Testis (tissue), 3 donors: ENCODE measurements around the gene ARFGEF3. TPM values are rescaled to one million over a fixed set of nuclear protein-coding genes. Genes with fewer than 3 reads are reported as not detected.
A peak's percentile ranks its signal among the peaks of the same experiment; 100 is the strongest.

Source experiments
- DNase-seq: peaks from one replicate; pipeline ENCODE4 v3.0.0-alpha.2; 2019
- H3K27ac ChIP-seq, 2 donors: fragments of 200-600 bp; sonication (generic); one replicate each; pipeline ENCODE4 v1.5.1; 2019
- H3K27me3 ChIP-seq: fragments of 200-600 bp; sonication (generic); one replicate; pipeline ENCODE4 v1.5.1; 2019
- H3K36me3 ChIP-seq: fragments of 200-600 bp; sonication (generic); one replicate; pipeline ENCODE4 v1.5.1; 2017; ENCODE audit warnings: low read depth; ENCODE audit errors: missing control alignments
- H3K4me1 ChIP-seq: fragments of 200-600 bp; sonication (generic); one replicate; pipeline ENCODE4 v1.5.1; 2019
- H3K4me3 ChIP-seq, 2 donors: fragments of 200-600 bp; sonication (generic); one replicate each; pipeline ENCODE4 v1.5.1; 2017 to 2019
- H3K9me3 ChIP-seq: fragments of 200-600 bp; sonication (generic); one replicate; pipeline ENCODE4 v1.5.1; 2017
- CTCF ChIP-seq, 3 experiments: fragments of 450-650 bp in 2 of 3; fragments of 200-600 bp in 1 of 3; sonication (generic) in 1 of 3; IDR thresholded peaks; one replicate each; pipeline ENCODE4 v1.5.1; 2016 to 2019; ENCODE audit warnings: antibody characterized with exemption in 3 of 3, mild to moderate bottlenecking in 2 of 3, moderate library complexity in 1 of 3
- POLR2A ChIP-seq: fragments of 450-650 bp; IDR thresholded peaks from one replicate; pipeline ENCODE4 v1.6.1; 2017; ENCODE audit warnings: antibody characterized with exemption, mild to moderate bottlenecking, moderate library complexity
- WGBS, 2 donors: methylation state at CpG; one replicate each; pipeline ENCODE4 v1.1.5; 2018; 5-methylcytosine and 5-hydroxymethylcytosine counted together
- intact Hi-C: fragments of 100-400 bp; cut with DNase I; formaldehyde crosslinking; loops from one replicate; pipeline ENCODE4 v1.15.1; 2023; ENCODE audit warnings: low total_unique reads
- polyA plus RNA-seq: library from polyadenylated mRNA; stranded (reverse); fragments of 350-450 nt; fragmentation: Illumina TruSeq; extraction: RNeasy Lipid Tissue Mini Kit (QIAGEN cat#74804); gene quantifications from one replicate; pipeline ENCODE4 v1.2.3, GENCODE V29; 2014; ENCODE audit warnings: low read depth, low replicate concordance; ENCODE audit not compliant: insufficient read depth
- total RNA-seq, 2 donors: library from RNA; depleted of rRNA; stranded (reverse); fragments of >200 nt; gene quantifications; one replicate each; pipeline ENCODE4 v1.2.3, GENCODE V29; 2016

Gene ARFGEF3
- total and polyA plus RNA-seq, 3 donors from 2014 or later, result 1.9 to 2.9 (median 2.8) TPM

GRCh38 chr6:138331984-138332383 lies 170.2 kb downstream of the ARFGEF3 start:
- H3K36me3 ChIP-seq, result no peaks in the 10 kb centered on the region
- DNase-seq, result no peak
- no peaks in the 10 kb centered on the region for H3K27me3 ChIP-seq
- intact Hi-C loops, result no loop called here
- H3K9me3 ChIP-seq, result no peaks in the 10 kb centered on the region
- no peaks in the 10 kb centered on the region for H3K4me1 ChIP-seq
- WGBS, 2 donors, result 59 to 69% methylated on average over 2 of the region's 2 CpGs
- no peak for TF ChIP-seq CTCF (IDR thresholded peaks at IDR 0.05)
- TF ChIP-seq POLR2A, result no peak
- no peak overlapping the region for H3K4me3 ChIP-seq
- no peak overlapping the region for H3K27ac ChIP-seq

- intact Hi-C loops, result no loop called here
Measured at GRCh38 chr6:138334000-138334399, 172.3 kb downstream of the ARFGEF3 start.

GRCh38 chr6:138334963-138335362 lies 173.2 kb downstream of the ARFGEF3 start:
- no peaks in the 10 kb centered on the region for H3K27me3 ChIP-seq
- DNase-seq, result no peak
- H3K4me3 ChIP-seq, result no peak overlapping the region
- no peaks in the 10 kb centered on the region for H3K36me3 ChIP-seq
- no peaks in the 10 kb centered on the region for H3K9me3 ChIP-seq
- intact Hi-C loops, result no loop called here
- H3K27ac ChIP-seq, result no peak overlapping the region
- no peaks in the 10 kb centered on the region for H3K4me1 ChIP-seq
- 66 to 78% methylated on average over 6 to 14 of the region's 14 CpGs for WGBS, 2 donors
- TF ChIP-seq CTCF (IDR thresholded peaks at IDR 0.05), result no peak
- TF ChIP-seq POLR2A, result no peak

More at GRCh38 chr6:138334000-138334399, 172.3 kb downstream of the ARFGEF3 start:
- WGBS, 2 donors, result 83 to 87% methylated on average over 14 of the region's 14 CpGs
- no peak for DNase-seq
- Histone ChIP-seq H3K36me3 (no peaks in the 10 kb centered on the region), H3K27ac (no peak overlapping the region), H3K4me3 (no peak overlapping the region), H3K9me3 (no peaks in the 10 kb centered on the region), H3K4me1 (no peaks in the 10 kb centered on the region), H3K27me3 (no peaks in the 10 kb centered on the region)
- TF ChIP-seq CTCF (IDR thresholded peaks at IDR 0.05), result no peak
- no peak for TF ChIP-seq POLR2A

GRCh38 chr6:138336221-138336620 lies 174.5 kb downstream of the ARFGEF3 start:
- H3K27ac ChIP-seq, result no peak overlapping the region
- no peaks in the 10 kb centered on the region for H3K36me3 ChIP-seq
- 69 to 71% methylated on average over 6 to 8 of the region's 8 CpGs for WGBS, 2 donors
- no peaks in the 10 kb centered on the region for H3K9me3 ChIP-seq
- intact Hi-C loops, result no loop called here
- H3K27me3 ChIP-seq, result no peaks in the 10 kb centered on the region
- H3K4me3 ChIP-seq, result no peak overlapping the region
- DNase-seq, result peak; percentile 77
- H3K4me1 ChIP-seq, result no peaks in the 10 kb centered on the region
- no peak for TF ChIP-seq CTCF (IDR thresholded peaks at IDR 0.05)
- TF ChIP-seq POLR2A, result no peak

- intact Hi-C loops, result no loop called here
- whole genome bisulfite sequencing, 2 donors, result 93 to 97% methylated on average over 4 of the region's 4 CpGs
- Histone ChIP-seq H3K9me3 (no peaks in the 10 kb centered on the region), H3K4me1 (no peaks in the 10 kb centered on the region), H3K27ac (no peak overlapping the region), H3K27me3 (no peaks in the 10 kb centered on the region), H3K36me3 (no peaks in the 10 kb centered on the region), H3K4me3 (no peak overlapping the region)
- no peak for TF ChIP-seq POLR2A
- DNase-seq, result no peak
Measured at GRCh38 chr6:138337076-138337475, 175.3 kb downstream of the ARFGEF3 start.
